GM19238 (cell line): ENCODE measurements around the gene OR2D3.
"Not testable (repeated sequence)": the region's sequence is repeated elsewhere in the genome, so short reads cannot be mapped to it uniquely, and the experiment has no call there.

ENCODE experiments used
- DNase-seq: peaks from one replicate; pipeline ENCODE4 v3.0.0; 2011; ENCODE audit warnings: low spot score; ENCODE audit not compliant: insufficient read length

The OR2D3 gene

GRCh38 chr11:6927030-6927617 is 6.3 kb downstream of the OR2D3 start:
- DNase-seq, result peak; percentile 13

GRCh38 chr11:6928916-6929315 is 8.1 kb downstream of the OR2D3 start:
- DNase-seq, result no peak

GRCh38 chr11:6931146-6931713 is 10.4 kb downstream of the OR2D3 start:
- no peak for DNase-seq

GRCh38 chr11:6932145-6932544 is 11.3 kb downstream of the OR2D3 start:
- no peak for DNase-seq

- no peak for DNase-seq
These were observed 21.2 kb downstream of the OR2D3 start for GRCh38 chr11:6941970-6942369.

GRCh38 chr11:6943131-6943530 is 22.3 kb downstream of the OR2D3 start:
- no peak for DNase-seq

GRCh38 chr11:6954248-6954647 is 33.4 kb downstream of the OR2D3 start:
- DNase-seq, result not testable (repeated sequence)

GRCh38 chr11:6962141-6962540 is 41.3 kb downstream of the OR2D3 start:
- DNase-seq, result no peak

- no peak for DNase-seq
These were observed 41.9 kb downstream of the OR2D3 start for GRCh38 chr11:6962673-6963072.

- DNase-seq, result no peak
These were observed 48.0 kb downstream of the OR2D3 start for GRCh38 chr11:6968816-6969215.

- DNase-seq, result not testable (repeated sequence)
These were observed 49.1 kb downstream of the OR2D3 start for GRCh38 chr11:6969854-6970253.
